ENCODE data around the gene TTLL8.

GRCh38 chr22:50104141-50104544 lies 46.0 kb upstream of the TTLL8 start:
- TF ChIP-seq CTCF (IDR thresholded peaks at IDR 0.05), result no peak
- TF ChIP-seq POLR2A (IDR thresholded peaks at IDR 0.05), result no peak
